ENCODE results near the gene KHDRBS2.

GRCh38 chr6:61640463-61640862 lies 645.6 kb downstream of the KHDRBS2 start:
- TF ChIP-seq CTCF (IDR thresholded peaks at IDR 0.05; ENCODE audit: insufficient read depth, low read length) (no peak), POLR2AphosphoS5 (IDR thresholded peaks at IDR 0.05; ENCODE audit: low read depth) (no peak)
